ENCODE measurements around the gene CMTM6. TPM values are rescaled to one million over a fixed set of nuclear protein-coding genes. Genes with fewer than 3 reads are reported as not detected.
A peak's percentile ranks its signal among the peaks of the same experiment; 100 is the strongest.

The CMTM6 gene
- polyA plus RNA-seq, 1 of the 3 experiments (the other 2 are of a cell fraction), result 29.8 TPM

DNA sequence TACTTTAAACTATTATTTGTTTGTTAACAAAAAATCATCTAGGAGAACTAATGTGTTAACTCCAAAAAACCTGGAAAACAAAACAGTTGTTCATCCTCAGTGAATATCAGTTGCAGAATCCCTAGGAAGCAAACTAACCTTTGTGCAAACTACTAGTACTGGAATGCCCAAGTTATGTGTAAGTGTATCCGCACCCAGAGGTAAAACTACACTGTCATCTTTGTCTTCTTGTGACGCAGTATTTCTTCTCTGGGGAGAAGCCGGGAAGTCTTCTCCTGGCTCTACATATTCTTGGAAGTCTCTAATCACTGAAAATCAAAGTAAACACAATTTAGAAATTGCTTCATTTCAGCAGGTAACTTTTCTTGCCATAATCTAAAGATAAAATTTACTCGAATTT lies 38.2 kb upstream of the CMTM6 start (continued):
- TF ChIP-seq, protein P1, sequence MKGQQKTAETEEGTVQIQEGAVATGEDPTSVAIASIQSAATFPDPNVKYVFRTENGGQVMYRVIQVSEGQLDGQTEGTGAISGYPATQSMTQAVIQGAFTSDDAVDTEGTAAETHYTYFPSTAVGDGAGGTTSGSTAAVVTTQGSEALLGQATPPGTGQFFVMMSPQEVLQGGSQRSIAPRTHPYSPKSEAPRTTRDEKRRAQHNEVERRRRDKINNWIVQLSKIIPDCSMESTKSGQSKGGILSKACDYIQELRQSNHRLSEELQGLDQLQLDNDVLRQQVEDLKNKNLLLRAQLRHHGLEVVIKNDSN (IDR thresholded peaks at IDR 0.05; ENCODE audit: borderline replicate concordance, low read depth), result no peak
- no peak for TF ChIP-seq MEF2A (IDR thresholded peaks at IDR 0.05; ENCODE audit: borderline replicate concordance, low read depth)

DNA sequence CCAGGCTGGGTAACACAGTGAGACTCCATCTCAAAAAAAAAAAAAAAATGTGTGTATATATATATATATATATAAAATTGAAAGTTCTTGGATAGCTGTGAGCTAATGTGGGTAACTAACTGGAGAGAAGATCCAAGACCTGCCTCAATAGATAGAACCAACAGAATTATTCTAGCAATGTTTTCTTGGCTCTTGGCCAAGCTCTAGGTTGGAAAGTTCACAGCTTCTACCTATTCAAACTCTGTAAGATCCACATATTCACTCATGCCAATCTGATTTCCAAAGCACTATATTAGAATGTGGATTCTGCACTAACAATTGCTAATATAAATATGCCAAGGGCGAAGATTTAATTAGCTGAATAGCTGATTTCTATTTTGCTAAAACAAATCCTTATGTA lies 29.8 kb upstream of the CMTM6 start:
- H3K4me2 ChIP-seq, result no peak overlapping the region
- no peaks in the 10 kb centered on the region; the same call in 1 of the 2 replicates for H3K9me2 ChIP-seq
- ChIA-PET POLR2A (no interaction called here), CTCF (no interaction called here)
- no peak for DNase-seq
- no peak overlapping the region for H3K4me3 ChIP-seq (ENCODE audit: low read depth in 2 of 2, low read length in 1 of 2)
- H3K27me3 ChIP-seq (ENCODE audit: insufficient read depth), result no peaks in the 10 kb centered on the region
- peaks cover 37 to 62% of the 10 kb centered on the region in 2 experiments for H3K36me3 ChIP-seq (replicated peaks in 1 of 2; ENCODE audit: control insufficient read depth in 1 of 2, insufficient read depth in 2 of 2, low read length in 1 of 2)
- no peaks in the 10 kb centered on the region; the same call in 1 of the 2 replicates for H3K79me2 ChIP-seq (ENCODE audit: insufficient read depth)
- H3K4me1 ChIP-seq (ENCODE audit: control insufficient read depth in 1 of 2, insufficient read depth in 2 of 2, low read depth in 1 of 2, low read length in 1 of 2), result peaks cover 0 to 11% of the 10 kb centered on the region in 2 experiments; a peak in 2 of 4 replicates
- H3K9me3 ChIP-seq, result no peaks in the 10 kb centered on the region
- H3K27ac ChIP-seq (ENCODE audit: low read depth in 2 of 2, low read length in 1 of 2), result no peak overlapping the region
- 93% methylated on average over 1 of the region's 1 CpG for WGBS (ENCODE audit: low lambda C conversion rate)
- no peak overlapping the region for H2AFZ ChIP-seq (ENCODE audit: low read depth)
- H4K20me1 ChIP-seq (ENCODE audit: insufficient read depth), result no peaks in the 10 kb centered on the region
- TF ChIP-seq EP300 (IDR thresholded peaks at IDR 0.05; ENCODE audit: borderline replicate concordance in 1 of 2, low read depth in 1 of 2, low read length in 1 of 2) (no peak), NFIC (IDR thresholded peaks at IDR 0.05; ENCODE audit: borderline replicate concordance) (0 out of 2 replicates have a peak, but pooled peaks have one; percentile 20)
- H3K9ac ChIP-seq, result no peak overlapping the region
- H3F3A ChIP-seq (replicated peaks; ENCODE audit: insufficient read depth), result peaks cover 7% of the 10 kb centered on the region

DNA sequence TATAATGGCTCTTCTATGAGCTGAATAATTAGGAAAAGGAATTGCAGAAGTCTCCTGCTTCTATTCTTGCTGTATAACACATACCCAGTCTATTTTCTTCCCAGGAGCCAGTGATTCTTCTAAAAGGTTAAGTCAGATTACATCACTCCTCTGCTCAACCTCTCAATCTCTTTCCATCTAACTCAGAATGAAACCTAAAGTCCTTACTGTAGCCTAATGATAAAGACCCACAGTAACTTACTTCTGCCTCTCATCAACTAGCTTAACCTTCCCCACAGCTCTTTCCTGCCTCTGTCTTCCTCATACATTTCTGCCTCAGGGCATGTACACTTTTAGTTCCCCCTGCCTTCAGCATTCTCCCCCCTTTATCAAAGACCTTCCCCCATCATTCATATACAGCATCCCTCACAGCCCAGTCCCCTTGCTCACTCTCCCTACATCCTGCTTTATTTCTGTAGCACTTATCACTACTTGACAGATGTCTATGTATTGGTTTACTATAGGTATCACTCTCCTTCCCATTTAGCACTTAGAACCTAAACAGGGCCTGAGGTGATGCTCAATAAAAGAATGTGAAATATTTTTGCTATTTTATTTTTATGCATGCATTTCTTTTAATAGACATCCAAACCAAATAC lies 28.5 kb upstream of the CMTM6 start:
- no peak overlapping the region for H3K4me2 ChIP-seq
- TF ChIP-seq, protein P2, sequence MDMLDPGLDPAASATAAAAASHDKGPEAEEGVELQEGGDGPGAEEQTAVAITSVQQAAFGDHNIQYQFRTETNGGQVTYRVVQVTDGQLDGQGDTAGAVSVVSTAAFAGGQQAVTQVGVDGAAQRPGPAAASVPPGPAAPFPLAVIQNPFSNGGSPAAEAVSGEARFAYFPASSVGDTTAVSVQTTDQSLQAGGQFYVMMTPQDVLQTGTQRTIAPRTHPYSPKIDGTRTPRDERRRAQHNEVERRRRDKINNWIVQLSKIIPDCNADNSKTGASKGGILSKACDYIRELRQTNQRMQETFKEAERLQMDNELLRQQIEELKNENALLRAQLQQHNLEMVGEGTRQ (IDR thresholded peaks at IDR 0.05; ENCODE audit: borderline replicate concordance, low read depth, low read length), result no peak
- TF ChIP-seq, protein P1 (IDR thresholded peaks at IDR 0.05; ENCODE audit: borderline replicate concordance, low read depth), result no peak
- TF ChIP-seq SMC3 (IDR thresholded peaks at IDR 0.05; ENCODE audit: low read depth, low read length) (no peak), EP300 (IDR thresholded peaks at IDR 0.05; ENCODE audit: borderline replicate concordance in 1 of 2, low read depth in 1 of 2, low read length in 1 of 2) (no peak), TEAD4 (IDR thresholded peaks at IDR 0.05; ENCODE audit: borderline replicate concordance, insufficient read depth) (no peak), TCF12 (IDR thresholded peaks at IDR 0.05) (no peak), FOXM1 (IDR thresholded peaks at IDR 0.05; ENCODE audit: low read depth) (no peak), ELF1 (IDR thresholded peaks at IDR 0.05) (no peak), RFX5 (IDR thresholded peaks at IDR 0.05; ENCODE audit: low read length) (no peak), NRF1 (IDR thresholded peaks at IDR 0.05; ENCODE audit: low read depth, low read length) (no peak), FOXJ3 (CRISPR knock-in tag; IDR thresholded peaks at IDR 0.05) (no peak), RAD21 (IDR thresholded peaks at IDR 0.05; ENCODE audit: low read length) (no peak), TAF1 (IDR thresholded peaks at IDR 0.05; ENCODE audit: borderline replicate concordance, low read depth, low read length) (no peak)
- TF ChIP-seq, protein P3, sequence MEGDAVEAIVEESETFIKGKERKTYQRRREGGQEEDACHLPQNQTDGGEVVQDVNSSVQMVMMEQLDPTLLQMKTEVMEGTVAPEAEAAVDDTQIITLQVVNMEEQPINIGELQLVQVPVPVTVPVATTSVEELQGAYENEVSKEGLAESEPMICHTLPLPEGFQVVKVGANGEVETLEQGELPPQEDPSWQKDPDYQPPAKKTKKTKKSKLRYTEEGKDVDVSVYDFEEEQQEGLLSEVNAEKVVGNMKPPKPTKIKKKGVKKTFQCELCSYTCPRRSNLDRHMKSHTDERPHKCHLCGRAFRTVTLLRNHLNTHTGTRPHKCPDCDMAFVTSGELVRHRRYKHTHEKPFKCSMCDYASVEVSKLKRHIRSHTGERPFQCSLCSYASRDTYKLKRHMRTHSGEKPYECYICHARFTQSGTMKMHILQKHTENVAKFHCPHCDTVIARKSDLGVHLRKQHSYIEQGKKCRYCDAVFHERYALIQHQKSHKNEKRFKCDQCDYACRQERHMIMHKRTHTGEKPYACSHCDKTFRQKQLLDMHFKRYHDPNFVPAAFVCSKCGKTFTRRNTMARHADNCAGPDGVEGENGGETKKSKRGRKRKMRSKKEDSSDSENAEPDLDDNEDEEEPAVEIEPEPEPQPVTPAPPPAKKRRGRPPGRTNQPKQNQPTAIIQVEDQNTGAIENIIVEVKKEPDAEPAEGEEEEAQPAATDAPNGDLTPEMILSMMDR (IDR thresholded peaks at IDR 0.05), result no peak
- TF ChIP-seq, protein P4, sequence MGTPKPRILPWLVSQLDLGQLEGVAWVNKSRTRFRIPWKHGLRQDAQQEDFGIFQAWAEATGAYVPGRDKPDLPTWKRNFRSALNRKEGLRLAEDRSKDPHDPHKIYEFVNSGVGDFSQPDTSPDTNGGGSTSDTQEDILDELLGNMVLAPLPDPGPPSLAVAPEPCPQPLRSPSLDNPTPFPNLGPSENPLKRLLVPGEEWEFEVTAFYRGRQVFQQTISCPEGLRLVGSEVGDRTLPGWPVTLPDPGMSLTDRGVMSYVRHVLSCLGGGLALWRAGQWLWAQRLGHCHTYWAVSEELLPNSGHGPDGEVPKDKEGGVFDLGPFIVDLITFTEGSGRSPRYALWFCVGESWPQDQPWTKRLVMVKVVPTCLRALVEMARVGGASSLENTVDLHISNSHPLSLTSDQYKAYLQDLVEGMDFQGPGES (IDR thresholded peaks at IDR 0.05; ENCODE audit: low read depth, low read length), result no peak
- TF ChIP-seq, protein P5, sequence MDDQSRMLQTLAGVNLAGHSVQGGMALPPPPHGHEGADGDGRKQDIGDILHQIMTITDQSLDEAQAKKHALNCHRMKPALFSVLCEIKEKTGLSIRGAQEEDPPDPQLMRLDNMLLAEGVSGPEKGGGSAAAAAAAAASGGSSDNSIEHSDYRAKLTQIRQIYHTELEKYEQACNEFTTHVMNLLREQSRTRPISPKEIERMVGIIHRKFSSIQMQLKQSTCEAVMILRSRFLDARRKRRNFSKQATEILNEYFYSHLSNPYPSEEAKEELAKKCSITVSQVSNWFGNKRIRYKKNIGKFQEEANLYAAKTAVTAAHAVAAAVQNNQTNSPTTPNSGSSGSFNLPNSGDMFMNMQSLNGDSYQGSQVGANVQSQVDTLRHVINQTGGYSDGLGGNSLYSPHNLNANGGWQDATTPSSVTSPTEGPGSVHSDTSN (IDR thresholded peaks at IDR 0.05), result no peak
- H3K4me1 ChIP-seq (ENCODE audit: control insufficient read depth in 1 of 2, insufficient read depth in 2 of 2, low read depth in 1 of 2, low read length in 1 of 2), result peaks cover 0 to 11% of the 10 kb centered on the region in 2 experiments; a peak in 2 of 4 replicates

More for the DNA sequence above, 28.5 kb upstream of the CMTM6 start:
- H2AFZ ChIP-seq (ENCODE audit: low read depth), result no peak overlapping the region
- H3K9me3 ChIP-seq, result no peaks in the 10 kb centered on the region
- DNase-seq, result no peak
- ChIA-PET POLR2A (no interaction called here), CTCF (interaction anchor here (0.8 to 1.2 kb wide), 3 partner anchors 21 to 134 kb away, joined by 4 to 5 read pairs (median 4); no protein-coding TSS in a partner anchor)
- no peak overlapping the region for H3K4me3 ChIP-seq (ENCODE audit: low read depth in 2 of 2, low read length in 1 of 2)
- H3K36me3 ChIP-seq (replicated peaks in 1 of 2; ENCODE audit: control insufficient read depth in 1 of 2, insufficient read depth in 2 of 2, low read length in 1 of 2), result peaks cover 44 to 63% of the 10 kb centered on the region in 2 experiments
- H3K27ac ChIP-seq (ENCODE audit: low read depth in 2 of 2, low read length in 1 of 2), result no peak overlapping the region; a peak in 1 of 4 replicates
- H3K9ac ChIP-seq, result no peak overlapping the region
- no peaks in the 10 kb centered on the region for H3K27me3 ChIP-seq (ENCODE audit: insufficient read depth)
- H3K79me2 ChIP-seq (ENCODE audit: insufficient read depth), result no peaks in the 10 kb centered on the region; the same call in 1 of the 2 replicates
- no peaks in the 10 kb centered on the region; the same call in 1 of the 2 replicates for H3K9me2 ChIP-seq
- peaks cover 3% of the 10 kb centered on the region for H3F3A ChIP-seq (replicated peaks; ENCODE audit: insufficient read depth)
- no peaks in the 10 kb centered on the region for H4K20me1 ChIP-seq (ENCODE audit: insufficient read depth)
